Measurements from ENCODE around the gene GH1.
"Not testable (repeated sequence)": the region's sequence is repeated elsewhere in the genome, so short reads cannot be mapped to it uniquely, and the experiment has no call there.

DNA sequence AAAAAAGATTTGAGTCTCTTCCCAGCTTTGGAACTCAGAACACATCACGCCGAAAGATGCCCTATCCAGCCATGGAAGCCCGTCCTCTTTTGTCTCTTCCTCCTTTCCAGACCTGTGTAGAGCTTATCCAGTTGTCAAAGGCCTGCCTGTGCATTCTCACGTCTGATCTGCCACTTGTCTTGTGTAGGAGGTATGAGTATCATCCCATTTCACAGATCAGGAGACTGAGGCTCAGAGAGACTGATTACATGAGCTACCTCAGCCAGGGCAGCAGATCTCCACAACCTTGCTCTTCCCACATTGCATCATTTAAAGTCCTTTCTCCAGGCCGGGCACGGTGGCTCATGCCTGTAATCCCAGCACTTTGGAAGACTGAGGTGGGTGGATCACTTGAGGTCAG is 43.9 kb downstream of the GH1 start:
- TF ChIP-seq, protein P1, sequence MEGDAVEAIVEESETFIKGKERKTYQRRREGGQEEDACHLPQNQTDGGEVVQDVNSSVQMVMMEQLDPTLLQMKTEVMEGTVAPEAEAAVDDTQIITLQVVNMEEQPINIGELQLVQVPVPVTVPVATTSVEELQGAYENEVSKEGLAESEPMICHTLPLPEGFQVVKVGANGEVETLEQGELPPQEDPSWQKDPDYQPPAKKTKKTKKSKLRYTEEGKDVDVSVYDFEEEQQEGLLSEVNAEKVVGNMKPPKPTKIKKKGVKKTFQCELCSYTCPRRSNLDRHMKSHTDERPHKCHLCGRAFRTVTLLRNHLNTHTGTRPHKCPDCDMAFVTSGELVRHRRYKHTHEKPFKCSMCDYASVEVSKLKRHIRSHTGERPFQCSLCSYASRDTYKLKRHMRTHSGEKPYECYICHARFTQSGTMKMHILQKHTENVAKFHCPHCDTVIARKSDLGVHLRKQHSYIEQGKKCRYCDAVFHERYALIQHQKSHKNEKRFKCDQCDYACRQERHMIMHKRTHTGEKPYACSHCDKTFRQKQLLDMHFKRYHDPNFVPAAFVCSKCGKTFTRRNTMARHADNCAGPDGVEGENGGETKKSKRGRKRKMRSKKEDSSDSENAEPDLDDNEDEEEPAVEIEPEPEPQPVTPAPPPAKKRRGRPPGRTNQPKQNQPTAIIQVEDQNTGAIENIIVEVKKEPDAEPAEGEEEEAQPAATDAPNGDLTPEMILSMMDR (IDR thresholded peaks at IDR 0.05): not testable (repeated sequence)
- TF ChIP-seq, protein P2, sequence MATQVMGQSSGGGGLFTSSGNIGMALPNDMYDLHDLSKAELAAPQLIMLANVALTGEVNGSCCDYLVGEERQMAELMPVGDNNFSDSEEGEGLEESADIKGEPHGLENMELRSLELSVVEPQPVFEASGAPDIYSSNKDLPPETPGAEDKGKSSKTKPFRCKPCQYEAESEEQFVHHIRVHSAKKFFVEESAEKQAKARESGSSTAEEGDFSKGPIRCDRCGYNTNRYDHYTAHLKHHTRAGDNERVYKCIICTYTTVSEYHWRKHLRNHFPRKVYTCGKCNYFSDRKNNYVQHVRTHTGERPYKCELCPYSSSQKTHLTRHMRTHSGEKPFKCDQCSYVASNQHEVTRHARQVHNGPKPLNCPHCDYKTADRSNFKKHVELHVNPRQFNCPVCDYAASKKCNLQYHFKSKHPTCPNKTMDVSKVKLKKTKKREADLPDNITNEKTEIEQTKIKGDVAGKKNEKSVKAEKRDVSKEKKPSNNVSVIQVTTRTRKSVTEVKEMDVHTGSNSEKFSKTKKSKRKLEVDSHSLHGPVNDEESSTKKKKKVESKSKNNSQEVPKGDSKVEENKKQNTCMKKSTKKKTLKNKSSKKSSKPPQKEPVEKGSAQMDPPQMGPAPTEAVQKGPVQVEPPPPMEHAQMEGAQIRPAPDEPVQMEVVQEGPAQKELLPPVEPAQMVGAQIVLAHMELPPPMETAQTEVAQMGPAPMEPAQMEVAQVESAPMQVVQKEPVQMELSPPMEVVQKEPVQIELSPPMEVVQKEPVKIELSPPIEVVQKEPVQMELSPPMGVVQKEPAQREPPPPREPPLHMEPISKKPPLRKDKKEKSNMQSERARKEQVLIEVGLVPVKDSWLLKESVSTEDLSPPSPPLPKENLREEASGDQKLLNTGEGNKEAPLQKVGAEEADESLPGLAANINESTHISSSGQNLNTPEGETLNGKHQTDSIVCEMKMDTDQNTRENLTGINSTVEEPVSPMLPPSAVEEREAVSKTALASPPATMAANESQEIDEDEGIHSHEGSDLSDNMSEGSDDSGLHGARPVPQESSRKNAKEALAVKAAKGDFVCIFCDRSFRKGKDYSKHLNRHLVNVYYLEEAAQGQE (IDR thresholded peaks at IDR 0.05; ENCODE audit: insufficient read depth in 1 of 2, low read depth in 2 of 2, low read length in 1 of 2): not testable (repeated sequence)
- TF ChIP-seq POLR2AphosphoS5 (IDR thresholded peaks at IDR 0.05; ENCODE audit: low read depth, low read length): not testable (repeated sequence)

All from Panc1 (cell line).